ENCODE measurements around the gene KBTBD12.

DNA sequence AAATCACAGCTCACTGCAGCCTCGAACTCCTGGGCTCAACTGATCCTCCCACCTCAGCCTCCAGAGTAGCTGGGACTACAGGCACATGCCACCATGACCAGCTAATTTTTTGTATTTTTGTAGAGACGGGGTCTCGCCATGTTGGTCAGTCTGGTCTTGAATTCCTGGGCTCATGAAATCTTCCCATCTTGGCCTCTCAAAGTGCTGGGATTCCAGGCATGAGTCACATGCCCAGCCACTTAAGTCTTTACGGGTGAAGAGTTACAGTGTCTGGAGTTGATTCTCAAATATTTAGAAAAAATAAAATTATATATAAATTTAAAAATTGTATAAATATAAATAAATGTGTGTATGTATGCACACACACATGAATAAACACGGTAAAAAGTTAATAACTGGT lies 14.5 kb upstream of the KBTBD12 start:
- TF ChIP-seq, protein P1, sequence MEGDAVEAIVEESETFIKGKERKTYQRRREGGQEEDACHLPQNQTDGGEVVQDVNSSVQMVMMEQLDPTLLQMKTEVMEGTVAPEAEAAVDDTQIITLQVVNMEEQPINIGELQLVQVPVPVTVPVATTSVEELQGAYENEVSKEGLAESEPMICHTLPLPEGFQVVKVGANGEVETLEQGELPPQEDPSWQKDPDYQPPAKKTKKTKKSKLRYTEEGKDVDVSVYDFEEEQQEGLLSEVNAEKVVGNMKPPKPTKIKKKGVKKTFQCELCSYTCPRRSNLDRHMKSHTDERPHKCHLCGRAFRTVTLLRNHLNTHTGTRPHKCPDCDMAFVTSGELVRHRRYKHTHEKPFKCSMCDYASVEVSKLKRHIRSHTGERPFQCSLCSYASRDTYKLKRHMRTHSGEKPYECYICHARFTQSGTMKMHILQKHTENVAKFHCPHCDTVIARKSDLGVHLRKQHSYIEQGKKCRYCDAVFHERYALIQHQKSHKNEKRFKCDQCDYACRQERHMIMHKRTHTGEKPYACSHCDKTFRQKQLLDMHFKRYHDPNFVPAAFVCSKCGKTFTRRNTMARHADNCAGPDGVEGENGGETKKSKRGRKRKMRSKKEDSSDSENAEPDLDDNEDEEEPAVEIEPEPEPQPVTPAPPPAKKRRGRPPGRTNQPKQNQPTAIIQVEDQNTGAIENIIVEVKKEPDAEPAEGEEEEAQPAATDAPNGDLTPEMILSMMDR (IDR thresholded peaks at IDR 0.05 in 8 of 11, conservative IDR thresholded peaks at IDR 0.05 in 3 of 11): no peak
- no peak for TF ChIP-seq POLR2A (IDR thresholded peaks at IDR 0.05)

All from spleen (tissue), 7 donors.